IMR-90 (cell line): ENCODE measurements around the gene DNTT. TPM values are rescaled to one million over a fixed set of nuclear protein-coding genes. Genes with fewer than 3 reads are reported as not detected.

Experiments used
- ATAC-seq: fragments of 200-7000 bp; cut with Tn5 transposase; 2 replicates; pipeline ENCODE4 v1.9.1; 2020; ENCODE audit warnings: low read depth, mild to moderate bottlenecking, moderate library complexity
- BruUV-seq: library from RNA; stranded (reverse); fragments of 400-500 nt; replicated peaks from 2 replicates; lab custom pipeline; 2021; lab: Mats Ljungman, UMichigan
- CTCF ChIA-PET: fragments of 300-600 bp; formaldehyde crosslinking; extraction: SDS; loops from one replicate; lab custom pipeline; 2021; ENCODE audit warnings: antibody characterized with exemption; lab: Yijun Ruan, JAX
- POLR2A ChIA-PET: fragments of 300-600 bp; sonication (Branson Sonifier 250); formaldehyde crosslinking; loops from one replicate; lab custom pipeline; 2022; ENCODE audit warnings: antibody characterized with exemption; ENCODE audit not compliant: unreplicated experiment; lab: Charles Lee
- DNase-seq: peaks from one replicate; pipeline ENCODE4 v3.0.0; 2013
- H2AFZ ChIP-seq: replicated peaks from 2 replicates; pipeline ENCODE3; 2013; ENCODE audit warnings: low read length, mild to moderate bottlenecking; ENCODE audit not compliant: poor library complexity
- H2AK5ac ChIP-seq: 2 replicates; pipeline ENCODE4 v1.6.1; 2013; ENCODE audit warnings: low read depth, low read length, inconsistent platforms
- H2AK9ac ChIP-seq: replicated peaks from 2 replicates; pipeline ENCODE3; 2013; ENCODE audit warnings: mild to moderate bottlenecking, low read depth, low read length, moderate library complexity; ENCODE audit not compliant: poor library complexity
- H2BK120ac ChIP-seq: 2 replicates; pipeline ENCODE4 v1.6.1; 2013; ENCODE audit warnings: low read depth, low read length, inconsistent platforms
- H2BK15ac ChIP-seq: 3 replicates; pipeline ENCODE4 v1.6.1; 2013; ENCODE audit warnings: low read depth, low read length, inconsistent platforms
- H2BK20ac ChIP-seq: 2 replicates; pipeline ENCODE4 v1.6.1; 2013; ENCODE audit warnings: low read depth, mild to moderate bottlenecking, inconsistent platforms, low read length, moderate library complexity
- H2BK5ac ChIP-seq: 2 replicates; pipeline ENCODE4 v1.6.1; 2013; ENCODE audit warnings: mild to moderate bottlenecking, low read depth, low read length, inconsistent platforms; ENCODE audit not compliant: poor library complexity, severe bottlenecking
- H3K14ac ChIP-seq: replicated peaks from 2 replicates; pipeline ENCODE4 v1.6.1; 2013; ENCODE audit warnings: low read depth, low read length, inconsistent platforms
- H3K18ac ChIP-seq: 2 replicates; pipeline ENCODE4 v1.6.1; 2013; ENCODE audit warnings: low read depth, low read length, control low read depth
- H3K23ac ChIP-seq: 2 replicates; pipeline ENCODE4 v1.6.1; 2013; ENCODE audit warnings: low read depth, low read length, inconsistent platforms
- H3K27ac ChIP-seq: 2 replicates; pipeline ENCODE4 v1.5.1; 2013; ENCODE audit warnings: mild to moderate bottlenecking, control low read depth, low read length; ENCODE audit not compliant: insufficient read depth
- H3K27me3 ChIP-seq: 2 replicates; pipeline ENCODE4 v1.6.1; 2013; ENCODE audit warnings: low read length; ENCODE audit not compliant: control insufficient read depth, insufficient read depth
- H3K36me3 ChIP-seq: 2 replicates; pipeline ENCODE4 v1.6.1; 2013; ENCODE audit warnings: low read length, mixed read lengths; ENCODE audit not compliant: control insufficient read depth, insufficient read depth
- H3K4ac ChIP-seq: 2 replicates; pipeline ENCODE4 v1.6.1; 2013; ENCODE audit warnings: low read depth, low read length, inconsistent platforms
- H3K4me1 ChIP-seq: 2 replicates; pipeline ENCODE4 v1.6.1; 2013; ENCODE audit warnings: low read length, mixed read lengths; ENCODE audit not compliant: control insufficient read depth, insufficient read depth
- H3K4me2 ChIP-seq: 2 replicates; pipeline ENCODE4 v1.6.1; 2013; ENCODE audit warnings: low read depth, mild to moderate bottlenecking, control low read depth, low read length, moderate library complexity
- H3K4me3 ChIP-seq: 2 replicates; pipeline ENCODE4 v1.5.1; 2013; ENCODE audit warnings: low read depth, mild to moderate bottlenecking, control low read depth, low read length, moderate library complexity; ENCODE audit not compliant: insufficient read depth
- H3K56ac ChIP-seq: 2 replicates; pipeline ENCODE4 v1.6.1; 2013; ENCODE audit warnings: low read length, inconsistent platforms; ENCODE audit not compliant: insufficient read depth; ENCODE audit errors: extremely low read depth
- H3K79me1 ChIP-seq, 2 experiments: 2 replicates each; pipeline ENCODE4 v1.6.1; 2013; ENCODE audit warnings: low read length in 2 of 2, inconsistent platforms in 1 of 2, low read depth in 1 of 2
- H3K9ac ChIP-seq: 2 replicates; pipeline ENCODE4 v1.6.1; 2013; ENCODE audit warnings: low read depth, low read length, control low read depth
- H3K9me1 ChIP-seq: 2 replicates; pipeline ENCODE4 v1.6.1; 2013; ENCODE audit warnings: low read length, inconsistent platforms; ENCODE audit not compliant: insufficient read depth
- H3K9me3 ChIP-seq: 2 replicates; pipeline ENCODE4 v1.6.1; 2013; ENCODE audit warnings: low read length; ENCODE audit not compliant: control insufficient read depth, insufficient read depth
- H4K20me1 ChIP-seq: 2 replicates; pipeline ENCODE4 v1.6.1; 2013; ENCODE audit warnings: low read length, inconsistent platforms; ENCODE audit not compliant: insufficient read depth
- H4K5ac ChIP-seq: 2 replicates; pipeline ENCODE4 v1.6.1; 2013; ENCODE audit warnings: mild to moderate bottlenecking, low read depth, low read length, control low read depth
- H4K8ac ChIP-seq, 2 experiments: 2 replicates each; pipeline ENCODE4 v1.6.1; 2013; ENCODE audit warnings: low read depth in 2 of 2, low read length in 2 of 2, control low read depth in 1 of 2, inconsistent platforms in 1 of 2
- H4K91ac ChIP-seq: 2 replicates; pipeline ENCODE4 v1.6.1; 2013; ENCODE audit warnings: low read depth, low read length, inconsistent platforms; ENCODE audit not compliant: insufficient read depth
- BHLHE40 ChIP-seq: fragments of 150-350 bp; IDR thresholded peaks from 2 replicates; pipeline ENCODE4 v1.6.1; 2016; ENCODE audit warnings: mild to moderate bottlenecking, low read depth, low read length
- CEBPB ChIP-seq: IDR thresholded peaks from 2 replicates; pipeline ENCODE4 v1.6.1; 2012; ENCODE audit warnings: low read depth, low read length, improper control_type of control experiment
- CHD1 ChIP-seq: IDR thresholded peaks from 2 replicates; pipeline ENCODE4 v1.6.1; 2012; ENCODE audit warnings: low read depth, low read length, improper control_type of control experiment
- MAZ ChIP-seq: IDR thresholded peaks from 2 replicates; pipeline ENCODE4 v1.6.1; 2012; ENCODE audit warnings: low read depth, mild to moderate bottlenecking, low read length, improper control_type of control experiment, moderate library complexity, borderline replicate concordance
- MXI1 ChIP-seq: IDR thresholded peaks from 2 replicates; pipeline ENCODE4 v1.6.1; 2012; ENCODE audit warnings: low read depth, mild to moderate bottlenecking, low read length, moderate library complexity, borderline replicate concordance
- RAD21 ChIP-seq: IDR thresholded peaks from 2 replicates; pipeline ENCODE4 v1.6.1; 2012; ENCODE audit warnings: low read length, improper control_type of control experiment
- RFX5 ChIP-seq: IDR thresholded peaks from 2 replicates; pipeline ENCODE4 v1.8.0; 2012; ENCODE audit warnings: low read depth, mild to moderate bottlenecking, low read length, moderate library complexity
- WGBS, 2 experiments: methylation state at CpG; one replicate each; pipeline versions ENCODE4 v1.1.5 to v1.1.7; 2013; ENCODE audit warnings: missing lambda C conversion rate in 2 of 2; ENCODE audit not compliant: insufficient read length in 1 of 2; ENCODE audit errors: extremely low coverage in 2 of 2; 5-methylcytosine and 5-hydroxymethylcytosine counted together
- dilution Hi-C: fragments of 300-500 bp; cut with HindIII; formaldehyde crosslinking; loops from one replicate; pipeline ENCODE4 v1.14.3; 2018; ENCODE audit warnings: low sequenced_read_pairs; ENCODE audit not compliant: unreplicated experiment
- in situ Hi-C: fragments of 300-500 bp; cut with MboI; formaldehyde crosslinking; loops from 3 replicates; pipeline ENCODE4 v1.14.3; 2019; ENCODE audit warnings: low sequenced_read_pairs, inconsistent platforms, mixed read lengths
- intact Hi-C: fragments of 100-400 bp; cut with micrococcal nuclease; formaldehyde crosslinking; loops from 2 replicates; pipeline ENCODE4 v1.10.0; 2022
- polyA plus RNA-seq, 3 experiments: library from polyadenylated mRNA; depleted of rRNA; stranded (reverse); fragments of >200 nt; gene quantifications; 2 replicates each; pipeline ENCODE4 v1.2.3, GENCODE V29; 2012; ENCODE audit warnings: low replicate concordance in 1 of 3
- total RNA-seq: library from RNA; depleted of rRNA; stranded (reverse); fragments of >200 nt; gene quantifications from 2 replicates; pipeline ENCODE4 v1.2.3, GENCODE V29; 2012
- TF ChIP-seq, protein P1 (sequence below): fragments of 150-350 bp; IDR thresholded peaks from 2 replicates; pipeline ENCODE4 v1.6.1; 2017; ENCODE audit warnings: mild to moderate bottlenecking, antibody characterized with exemption, low read length, low read depth

DNTT gene
- total and polyA plus RNA-seq, 2 of the 4 experiments (the other 2 are of a cell fraction) = not detected

DNA sequence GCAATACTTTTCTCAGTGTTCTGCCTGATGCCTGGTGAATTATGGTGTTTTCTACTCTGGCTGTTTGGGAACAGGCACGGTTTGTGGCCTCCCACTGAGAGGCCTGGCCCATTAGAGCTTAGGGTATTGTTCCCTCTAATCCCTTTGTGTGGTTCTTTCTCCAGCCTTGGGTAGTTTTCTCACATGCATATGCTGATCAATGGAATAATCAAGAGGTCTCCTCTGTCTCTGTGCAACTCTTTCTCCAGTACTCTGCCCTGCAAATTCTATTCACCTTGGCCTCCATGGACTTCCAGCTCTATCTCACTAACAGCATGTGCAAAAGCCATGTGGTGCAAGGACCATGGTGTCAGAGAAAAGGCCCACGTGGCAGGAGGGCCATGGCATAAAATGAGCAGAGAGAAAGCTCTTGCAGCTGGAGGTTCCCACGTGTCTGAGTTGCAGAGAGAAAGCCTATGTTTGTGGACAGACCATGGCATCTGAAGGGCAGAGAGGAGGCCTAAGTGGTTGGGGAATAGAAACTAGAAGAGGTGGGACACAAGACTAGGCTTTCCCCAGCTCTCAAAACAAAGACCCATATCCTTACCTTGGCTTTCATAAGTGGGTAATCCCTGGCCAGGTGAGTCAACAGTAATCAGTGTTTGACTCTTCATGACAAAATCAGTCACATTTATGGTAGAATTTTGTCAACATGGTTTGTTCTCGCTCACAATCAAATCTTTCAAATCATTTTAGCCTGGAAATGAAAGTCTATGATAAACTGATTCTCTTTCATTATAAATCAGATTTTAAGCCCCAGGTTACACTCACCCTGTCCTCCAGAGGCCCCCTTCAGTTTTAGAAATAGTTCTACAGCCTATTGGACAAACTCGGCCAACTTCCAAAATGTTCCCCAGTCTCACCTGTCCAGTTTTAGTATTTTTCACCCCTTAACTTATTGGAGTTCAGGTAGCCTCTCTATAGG lies 37.3 kb downstream of the DNTT start:
- intact Hi-C loops = no loop called here
- Histone ChIP-seq H3K27ac (no peak overlapping the region), H2AFZ (no peak overlapping the region), H3K9ac (no peak overlapping the region), H3K9me3 (no peaks in the 10 kb centered on the region), H3K36me3 (no peaks in the 10 kb centered on the region), H3K27me3 (no peaks in the 10 kb centered on the region; the same call in 1 of the 2 replicates), H2BK5ac (no peak overlapping the region), H3K4ac (no peak overlapping the region), H2BK20ac (no peak overlapping the region), H3K9me1 (no peaks in the 10 kb centered on the region), H4K5ac (no peak overlapping the region), H3K4me1 (no peaks in the 10 kb centered on the region), H2BK120ac (no peak overlapping the region), H3K18ac (no peak overlapping the region), H3K14ac (no peak overlapping the region), H3K56ac (no peak overlapping the region), H3K79me1 (no peaks in the 10 kb centered on the region), H4K8ac (no peak overlapping the region), H4K91ac (no peak overlapping the region), H3K4me2 (no peak overlapping the region), H4K20me1 (no peaks in the 10 kb centered on the region), H3K23ac (no peak overlapping the region), H2BK15ac (no peak overlapping the region), H2AK5ac (no peak overlapping the region), H3K4me3 (no peak overlapping the region), H2AK9ac (no peak overlapping the region)
- DNase-seq = no peak
- BruUV-seq = no TSS peak
- ChIA-PET POLR2A (no interaction called here), CTCF (no interaction called here)
- in situ Hi-C loops = no loop called here
- TF ChIP-seq CEBPB (no peak), RFX5 (no peak), CHD1 (no peak), MAZ (no peak), MXI1 (no peak), BHLHE40 (no peak), RAD21 (no peak)
- TF ChIP-seq, protein P1, sequence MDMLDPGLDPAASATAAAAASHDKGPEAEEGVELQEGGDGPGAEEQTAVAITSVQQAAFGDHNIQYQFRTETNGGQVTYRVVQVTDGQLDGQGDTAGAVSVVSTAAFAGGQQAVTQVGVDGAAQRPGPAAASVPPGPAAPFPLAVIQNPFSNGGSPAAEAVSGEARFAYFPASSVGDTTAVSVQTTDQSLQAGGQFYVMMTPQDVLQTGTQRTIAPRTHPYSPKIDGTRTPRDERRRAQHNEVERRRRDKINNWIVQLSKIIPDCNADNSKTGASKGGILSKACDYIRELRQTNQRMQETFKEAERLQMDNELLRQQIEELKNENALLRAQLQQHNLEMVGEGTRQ = no peak
- ATAC-seq = no peak
- dilution Hi-C loops = no loop called here
- no CpG with 5 or more reads among the region's 5 CpGs for WGBS, 2 experiments
